ENCODE data around the gene MIXL1.

- TF ChIP-seq CTCF (IDR thresholded peaks at IDR 0.05): no peak
- TF ChIP-seq POLR2A (IDR thresholded peaks at IDR 0.05): no peak
These were observed 19.3 kb upstream of the MIXL1 start for GRCh38 chr1:226204198-226204597.

Measured in adrenal gland (tissue), 5 donors.